Activated CD4-positive, alpha-beta T cell treated with anti-CD3 and anti-CD28 coated beads for 24 hours (primary cell): ENCODE results near the gene SECISBP2.

Experiments
- DNase-seq, 2 donors: peaks; one replicate each; pipeline ENCODE4 v3.0.0-alpha.2; 2020; ENCODE audit warnings: low read depth in 2 of 2

SECISBP2 gene

GRCh38 chr9:89405826-89406225 lies 87.5 kb downstream of the SECISBP2 start:
- DNase-seq, result no peak

DNA sequence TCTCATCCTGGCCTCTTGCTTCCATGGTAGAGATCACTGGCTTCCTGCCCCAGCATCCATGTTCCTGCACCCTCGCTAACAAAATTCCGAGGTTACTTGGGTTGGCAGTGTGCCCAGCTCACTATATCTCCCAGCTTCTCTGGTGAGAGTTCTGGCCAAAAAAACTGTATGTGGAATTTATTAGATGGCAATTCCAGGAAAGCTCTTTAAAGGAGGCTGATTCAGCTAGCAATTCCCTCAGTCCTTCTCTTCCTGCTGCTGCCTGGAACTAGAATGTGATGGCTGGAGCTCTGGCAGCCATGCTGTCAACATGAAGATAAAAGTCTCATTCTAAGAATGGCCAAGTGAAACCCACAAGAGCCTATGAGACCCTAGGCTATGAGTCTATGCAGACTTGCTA lies 88.8 kb downstream of the SECISBP2 start:
- no peak for DNase-seq

DNA sequence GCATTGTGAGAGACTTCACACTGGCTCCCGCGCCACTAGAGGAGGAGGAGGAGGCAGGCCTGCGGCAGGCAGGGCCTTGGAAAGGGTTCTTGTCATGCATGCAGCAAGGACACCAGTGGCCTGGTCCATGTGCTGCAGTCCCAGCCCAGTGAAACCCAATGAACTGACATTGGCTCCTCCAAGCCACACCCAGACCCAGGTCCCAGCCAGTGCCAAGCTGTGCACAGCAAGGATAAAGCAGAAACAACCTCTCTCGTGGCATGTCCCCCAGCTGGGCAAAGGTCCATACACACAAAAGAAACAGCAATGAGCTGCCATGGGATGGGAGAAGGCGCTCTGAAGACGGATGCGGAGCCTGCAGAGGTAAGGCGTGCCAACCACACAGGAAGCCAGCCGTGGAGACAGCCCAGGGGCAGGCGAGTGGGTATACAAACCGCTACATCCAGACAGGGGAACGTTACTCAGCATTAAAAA lies 90.4 kb downstream of the SECISBP2 start:
- DNase-seq, result no peak
